Esophagus squamous epithelium (tissue), 5 donors: ENCODE measurements around the gene CITED1. TPM values are rescaled to one million over a fixed set of nuclear protein-coding genes. Genes with fewer than 3 reads are reported as not detected.

ENCODE experiments used
- DNase-seq: peaks from one replicate; lab custom pipeline; 2025; lab: John Stamatoyannopoulos, UW
- H3K27ac ChIP-seq, 4 donors: fragments of 200-600 bp; sonication (generic); one replicate each; pipeline ENCODE4 v1.5.1; 2016 to 2019; ENCODE audit warnings: mild to moderate bottlenecking in 1 of 4
- H3K27me3 ChIP-seq, 4 donors: fragments of 200-600 bp; sonication (generic); 1 replicate in 3 of 4; 2 replicates in 1 of 4; pipeline versions ENCODE4 v1.5.1 to v1.6.0; 2017 to 2021; ENCODE audit warnings: antibody characterized with exemption in 1 of 4
- H3K36me3 ChIP-seq, 3 donors: fragments of 200-600 bp; sonication (generic); one replicate each; pipeline ENCODE4 v1.5.1; 2016 to 2019
- H3K4me1 ChIP-seq, 3 donors: fragments of 200-600 bp; sonication (generic); one replicate each; pipeline ENCODE4 v1.5.1; 2017 to 2019
- H3K4me3 ChIP-seq, 4 donors: fragments of 200-600 bp; sonication (generic); 1 replicate in 3 of 4; 2 replicates in 1 of 4; pipeline ENCODE4 v1.5.1; 2016 to 2019; ENCODE audit warnings: mild to moderate bottlenecking in 2 of 4, moderate library complexity in 1 of 4
- H3K9me3 ChIP-seq, 3 donors: fragments of 200-600 bp; sonication (generic); one replicate each; pipeline ENCODE4 v1.5.1; 2016 to 2019
- CTCF ChIP-seq, 6 experiments: fragments of 450-650 bp in 4 of 6; fragments of 200-600 bp in 2 of 6; sonication (generic) in 2 of 6; IDR thresholded peaks; one replicate each; pipeline ENCODE4 v1.5.1; 2016 to 2019; ENCODE audit warnings: antibody characterized with exemption in 6 of 6, mild to moderate bottlenecking in 4 of 6, moderate library complexity in 4 of 6
- POLR2A ChIP-seq, 4 donors: fragments of 450-650 bp; IDR thresholded peaks; one replicate each; pipeline ENCODE4 v1.6.1; 2017; ENCODE audit warnings: antibody characterized with exemption in 4 of 4, mild to moderate bottlenecking in 4 of 4, moderate library complexity in 3 of 4
- WGBS, 2 donors: methylation state at CpG; one replicate each; pipeline ENCODE4 v1.1.5; 2018; 5-methylcytosine and 5-hydroxymethylcytosine counted together
- intact Hi-C: fragments of 100-400 bp; cut with DNase I; formaldehyde crosslinking; loops from one replicate; pipeline ENCODE4 v1.15.0; 2022
- total RNA-seq, 4 donors: library from RNA; depleted of rRNA; stranded (reverse); fragments of >200 nt; gene quantifications; one replicate each; pipeline ENCODE4 v1.1.0, GENCODE V29; 2016
- donor health status: DM: yes; HTN: yes; CAD: no.

CITED1 gene
- total RNA-seq, 4 donors from 2014 or later: not detected

DNA sequence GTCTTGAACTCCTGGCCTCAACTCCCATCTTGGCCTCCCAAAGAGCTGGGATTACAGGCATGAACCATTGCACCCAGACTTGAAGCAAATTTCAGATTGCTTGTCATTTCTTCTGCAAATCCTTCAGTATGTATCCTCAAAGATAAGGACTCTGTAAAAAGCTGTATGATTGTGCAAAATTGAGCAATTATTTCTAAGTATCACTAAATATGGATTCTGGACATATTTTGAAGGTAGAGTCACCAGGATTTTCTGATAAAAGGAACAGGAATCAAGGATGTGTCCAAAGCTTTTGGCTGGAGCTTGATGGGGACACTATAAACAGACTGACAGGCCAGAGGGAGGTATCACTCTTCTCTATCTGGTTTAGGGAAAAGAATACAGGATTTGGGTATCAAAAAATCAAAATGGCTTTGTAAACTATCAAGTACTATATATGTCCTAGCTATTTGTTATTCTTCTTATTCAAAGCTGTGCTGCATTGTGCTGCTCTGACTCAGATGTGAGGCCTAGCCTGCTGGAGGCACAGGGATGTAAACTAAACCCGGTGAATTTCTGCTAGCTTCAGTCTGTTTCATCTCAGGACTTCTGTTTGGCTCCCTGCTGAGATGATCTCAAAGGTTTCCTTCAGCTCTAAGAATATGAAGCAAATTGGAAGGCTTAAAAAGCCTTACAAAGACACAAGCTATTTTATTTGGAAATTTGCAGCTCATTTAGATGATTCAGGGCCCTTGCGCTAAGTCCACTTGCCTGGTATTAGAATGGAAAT lies 36.9 kb downstream of the CITED1 start:
- Histone ChIP-seq H3K27me3 (no peaks in the 10 kb centered on the region), H3K4me1 (peaks cover 0 to 40% (median 8%) of the 10 kb centered on the region in 3 donors), H3K9me3 (no peaks in the 10 kb centered on the region), H3K36me3 (peaks cover 0 to 57% (median 17%) of the 10 kb centered on the region in 3 donors), H3K4me3 (no peak overlapping the region), H3K27ac (no peak overlapping the region)
- DNase-seq: no peak
- WGBS, 2 donors: 50 to 81% methylated on average over 1 to 2 of the region's 2 CpGs
- intact Hi-C loops: no loop called here
- TF ChIP-seq POLR2A (IDR thresholded peaks at IDR 0.05): no peak
- TF ChIP-seq CTCF (IDR thresholded peaks at IDR 0.05): no peak

- no peak for TF ChIP-seq CTCF (IDR thresholded peaks at IDR 0.05)
- TF ChIP-seq POLR2A (IDR thresholded peaks at IDR 0.05): no peak
- H3K4me1 ChIP-seq: peaks cover 0 to 5% (median 0%) of the 10 kb centered on the region in 3 donors
- H3K27me3 ChIP-seq: no peaks in the 10 kb centered on the region
- DNase-seq: no peak
- 93 to 95% methylated on average over 3 of the region's 3 CpGs for WGBS, 2 donors
- peaks cover 0 to 29% (median 4%) of the 10 kb centered on the region in 3 donors for H3K36me3 ChIP-seq
- H3K27ac ChIP-seq: no peak overlapping the region
- no peaks in the 10 kb centered on the region for H3K9me3 ChIP-seq
- intact Hi-C loops: no loop called here
- H3K4me3 ChIP-seq: no peak overlapping the region
Observed at GRCh38 chrX:72265263-72265662, 40.5 kb downstream of the CITED1 start.

DNA sequence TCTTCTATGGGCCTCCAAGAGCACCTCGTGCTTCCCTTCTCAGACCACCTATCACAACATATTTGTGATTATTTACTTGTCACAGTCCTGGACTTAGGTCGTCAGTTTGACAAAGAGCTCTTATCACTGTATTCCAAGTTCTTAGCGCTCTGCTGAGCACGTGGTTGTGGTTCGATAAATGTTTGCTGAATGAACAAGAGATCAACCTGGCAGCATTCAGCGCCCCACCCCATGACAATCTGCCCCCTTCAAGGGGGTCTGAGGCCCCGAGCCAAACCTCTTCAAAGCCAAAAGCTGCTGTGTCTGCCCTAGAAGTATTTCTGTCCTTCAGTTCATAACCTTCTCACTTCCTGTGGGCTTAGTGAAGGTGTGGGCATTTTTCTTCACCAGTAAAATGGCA lies 43.6 kb downstream of the CITED1 start:
- H3K4me3 ChIP-seq: no peak overlapping the region
- H3K36me3 ChIP-seq: peaks cover 0 to 2% (median 0%) of the 10 kb centered on the region in 3 donors
- 50 to 81% methylated on average over 1 to 7 of the region's 7 CpGs for WGBS, 2 donors
- no peaks in the 10 kb centered on the region for H3K4me1 ChIP-seq
- TF ChIP-seq CTCF (IDR thresholded peaks at IDR 0.05) (no peak), POLR2A (IDR thresholded peaks at IDR 0.05) (no peak)
- no peaks in the 10 kb centered on the region for H3K27me3 ChIP-seq
- no peak for DNase-seq
- no peak overlapping the region for H3K27ac ChIP-seq
- intact Hi-C loops: no loop called here
- no peaks in the 10 kb centered on the region for H3K9me3 ChIP-seq

GRCh38 chrX:72260448-72260847 lies 45.3 kb downstream of the CITED1 start:
- no peak for DNase-seq
- intact Hi-C loops: no loop called here
- no peak for TF ChIP-seq POLR2A (IDR thresholded peaks at IDR 0.05)
- TF ChIP-seq CTCF (IDR thresholded peaks at IDR 0.05): no peak

GRCh38 chrX:72258174-72258573 lies 47.5 kb downstream of the CITED1 start:
- Histone ChIP-seq H3K4me1 (peaks cover 0 to 12% (median 0%) of the 10 kb centered on the region in 3 donors), H3K27me3 (no peaks in the 10 kb centered on the region), H3K36me3 (no peaks in the 10 kb centered on the region), H3K27ac (no peak overlapping the region), H3K9me3 (no peaks in the 10 kb centered on the region), H3K4me3 (no peak overlapping the region)
- intact Hi-C loops: no loop called here
- no peak for TF ChIP-seq CTCF (IDR thresholded peaks at IDR 0.05)
- no peak for TF ChIP-seq POLR2A (IDR thresholded peaks at IDR 0.05)
- no peak for DNase-seq
- 49 to 65% methylated on average over 3 to 7 of the region's 7 CpGs for WGBS, 2 donors

More at GRCh38 chrX:72260448-72260847, 45.3 kb downstream of the CITED1 start:
- no peaks in the 10 kb centered on the region for H3K27me3 ChIP-seq
- no peaks in the 10 kb centered on the region for H3K9me3 ChIP-seq
- no peak overlapping the region for H3K4me3 ChIP-seq
- WGBS, 2 donors: 76 to 94% methylated on average over 3 to 4 of the region's 4 CpGs
- peaks cover 0 to 4% (median 0%) of the 10 kb centered on the region in 3 donors for H3K4me1 ChIP-seq
- no peaks in the 10 kb centered on the region for H3K36me3 ChIP-seq
- no peak overlapping the region for H3K27ac ChIP-seq
